ENCODE measurements around the gene PLEKHA6. TPM values are rescaled to one million over a fixed set of nuclear protein-coding genes. Genes with fewer than 3 reads are reported as not detected.

The PLEKHA6 gene
- total RNA-seq, 1 experiment from 2014 or later = 2.1 TPM

GRCh38 chr1:204277563-204278219 lies 82.0 kb downstream of the PLEKHA6 start:
- Histone ChIP-seq H3K27me3 (ENCODE audit: insufficient read depth, low read length) (no peaks in the 10 kb centered on the region), H4K5ac (ENCODE audit: insufficient read length, low read depth, low read length) (no peak overlapping the region), H3K79me1 (ENCODE audit: insufficient read depth, low read depth, low read length, poor library complexity, severe bottlenecking) (no peaks in the 10 kb centered on the region), H2BK5ac (ENCODE audit: insufficient read length, low read length) (no peak overlapping the region), H2BK12ac (ENCODE audit: insufficient read length, low read depth, low read length) (no peak overlapping the region), H3T11ph (ENCODE audit: low read length) (no peak overlapping the region), H3K4me1 (ENCODE audit: insufficient read depth, low read length) (no peaks in the 10 kb centered on the region), H3K23ac (ENCODE audit: insufficient read length, low read depth, low read length) (no peak overlapping the region), H2BK20ac (ENCODE audit: low read depth, low read length, poor library complexity, severe bottlenecking) (no peak overlapping the region), H3K27ac (ENCODE audit: insufficient read length, low read depth, low read length) (no peak overlapping the region), H3K9ac (ENCODE audit: extremely low read depth, insufficient read length, low read length) (no peak overlapping the region), H4K91ac (ENCODE audit: insufficient read length, low read depth, low read length) (no peak overlapping the region), H3K79me2 (ENCODE audit: insufficient read depth, low read length) (no peaks in the 10 kb centered on the region), H3K14ac (ENCODE audit: insufficient read depth, low read length) (no peak overlapping the region; the same call in 1 of the 2 replicates), H2BK15ac (ENCODE audit: low read depth, low read length) (no peak overlapping the region), H3K18ac (ENCODE audit: insufficient read length, low read depth, low read length) (no peak overlapping the region), H3K9me3 (ENCODE audit: control insufficient read depth, low read depth, low read length) (no peaks in the 10 kb centered on the region), H3K4ac (ENCODE audit: low read depth, low read length) (peak overlapping the region; percentile 36; the same call in 1 of the 2 replicates), H4K8ac (replicated peaks; ENCODE audit: insufficient read length, low read depth, low read length) (no peak overlapping the region), H2AFZ (ENCODE audit: low read length) (no peak overlapping the region), H3K56ac (ENCODE audit: insufficient read length, low read depth, low read length) (no peak overlapping the region), H3K4me2 (ENCODE audit: insufficient read depth, insufficient read length, low read length) (no peak overlapping the region), H4K20me1 (ENCODE audit: control insufficient read depth, insufficient read depth, insufficient read length) (no peaks in the 10 kb centered on the region), H2BK120ac (ENCODE audit: low read depth, low read length, poor library complexity, severe bottlenecking) (no peak overlapping the region), H2AK5ac (ENCODE audit: insufficient read length, low read length) (no peak overlapping the region), H3K23me2 (ENCODE audit: insufficient read length, low read depth, low read length, poor library complexity, severe bottlenecking) (no peaks in the 10 kb centered on the region)
- H3K27me3 Mint-ChIP-seq (ENCODE audit: low read depth) = peaks cover 5% of the 10 kb centered on the region
- no peaks in the 10 kb centered on the region for H3K9me3 Mint-ChIP-seq
- peak overlapping the region in 1 of 3 experiments; percentile 20; a peak in 1 of 7 replicates for H3K27ac Mint-ChIP-seq
- no CpG with 5 or more reads among the region's 14 CpGs for WGBS (ENCODE audit: extremely low coverage, insufficient read length, low lambda C conversion rate)
- TF ChIP-seq CTCF (conservative IDR thresholded peaks at IDR 0.05) = no peak
- H3K36me3 Mint-ChIP-seq (ENCODE audit: insufficient read depth in 1 of 3, low read depth in 3 of 3) = peaks cover 0 to 6% (median 5%) of the 10 kb centered on the region in 3 experiments; a peak in 4 of 7 replicates
- peaks cover 7 to 13% of the 10 kb centered on the region in 2 experiments for H3K4me1 Mint-ChIP-seq
- no peak for DNase-seq
- no peak overlapping the region for H3K4me3 Mint-ChIP-seq
